Epithelial cell of alveolus of lung (primary cell): Measurements from ENCODE around the gene APOH. TPM values are rescaled to one million over a fixed set of nuclear protein-coding genes. Genes with fewer than 3 reads are reported as not detected.

Experiments
- total RNA-seq: library from RNA; depleted of rRNA; stranded (reverse); fragments of >200 nt; gene quantifications from 2 replicates; pipeline ENCODE4 v1.2.1, GENCODE V29; 2015

APOH gene
- total RNA-seq = not detected in 2 replicates

GRCh38 chr17:66228887-66229782, at the start of gene APOH:
Gene APOH (minus strand): TSS chr17:66229415. CDS start chr17:66229379, 36 bp downstream.

GRCh38 chr17:66191593-66192377, 37.4 kb downstream of the APOH start, which contains the start of gene CEP112:
Gene CEP112 (minus strand): TSS chr17:66192133.

Other genes with a start within 250 kb of the APOH start
- 4.0 and 5.1 TPM in 2 replicates for gene CEP112, start 37.3 kb downstream of the APOH start, total RNA-seq
- 16.3 and 31.3 TPM in 2 replicates for gene PRKCA, start 73.2 kb upstream of the APOH start, total RNA-seq